Thoracic aorta (tissue), 2 donors: ENCODE data around the gene CPNE9. TPM values are rescaled to one million over a fixed set of nuclear protein-coding genes. Genes with fewer than 3 reads are reported as not detected.
A peak's percentile ranks its signal among the peaks of the same experiment; 100 is the strongest.

Experiments
- ATAC-seq: fragments of 150-250 bp; one replicate; pipeline ENCODE4 v1.8.0; 2017; ENCODE audit warnings: low read depth; ENCODE audit not compliant: insufficient number of reproducible peaks, low FRiP score
- DNase-seq: peaks from one replicate; pipeline ENCODE4 v3.0.0-alpha.2; 2020; ENCODE audit warnings: low spot score
- H3K27ac ChIP-seq, 2 donors: fragments of 200-600 bp; sonication (generic); 1 replicate in 1 of 2; 2 replicates in 1 of 2; pipeline ENCODE4 v1.5.1; 2016; ENCODE audit warnings: mild to moderate bottlenecking in 2 of 2, moderate library complexity in 2 of 2
- H3K27me3 ChIP-seq: fragments of 200-600 bp; sonication (generic); replicated peaks from 2 replicates; pipeline ENCODE4 v1.6.0; 2016; ENCODE audit warnings: mild to moderate bottlenecking; ENCODE audit not compliant: insufficient read depth
- H3K36me3 ChIP-seq: fragments of 200-600 bp; sonication (generic); one replicate; pipeline ENCODE4 v1.5.1; 2016
- H3K4me1 ChIP-seq, 2 donors: fragments of 200-600 bp; sonication (generic); 1 replicate in 1 of 2; 2 replicates in 1 of 2; pipeline versions ENCODE4 v1.5.1 to v1.6.0; 2016; ENCODE audit warnings: low read depth in 2 of 2, mild to moderate bottlenecking in 1 of 2; ENCODE audit not compliant: control insufficient read depth in 1 of 2
- H3K4me3 ChIP-seq: fragments of 200-600 bp; sonication (generic); 2 replicates; pipeline ENCODE4 v1.5.1; 2016; ENCODE audit warnings: mild to moderate bottlenecking
- H3K9me3 ChIP-seq: fragments of 200-600 bp; sonication (generic); 2 replicates; pipeline ENCODE4 v1.5.1; 2016
- CTCF ChIP-seq: fragments of 200-600 bp; sonication (generic); IDR thresholded peaks from one replicate; pipeline ENCODE4 v1.5.1; 2019; ENCODE audit warnings: antibody characterized with exemption
- total RNA-seq, 2 donors: library from RNA; depleted of rRNA; stranded (reverse); fragments of >200 nt; gene quantifications; one replicate each; pipeline versions ENCODE4 v1.1.0 to v1.2.3, GENCODE V29; 2016

Gene CPNE9
- total RNA-seq, 2 donors from 2014 or later, result not detected

GRCh38 chr3:9715136-9715535 lies 11.5 kb downstream of the CPNE9 start:
- Histone ChIP-seq H3K4me3 (no peak overlapping the region), H3K9me3 (no peaks in the 10 kb centered on the region), H3K27me3 (no peaks in the 10 kb centered on the region), H3K27ac (peak overlapping the region; percentile 46 to 74), H3K36me3 (no peaks in the 10 kb centered on the region), H3K4me1 (peaks cover 3 to 10% of the 10 kb centered on the region in 2 donors)
- no peak for TF ChIP-seq CTCF
- ATAC-seq (no peak), DNase-seq (no peak)

GRCh38 chr3:9715764-9716437 lies 12.3 kb downstream of the CPNE9 start:
- Histone ChIP-seq H3K4me1 (peaks cover 3 to 10% of the 10 kb centered on the region in 2 donors), H3K4me3 (no peak overlapping the region), H3K27me3 (no peaks in the 10 kb centered on the region), H3K27ac (peak overlapping the region; percentile 24 to 74), H3K36me3 (no peaks in the 10 kb centered on the region), H3K9me3 (no peaks in the 10 kb centered on the region)
- peak; percentile 72 for DNase-seq
- peak; percentile 76 for TF ChIP-seq CTCF
- ATAC-seq, result peak; percentile 98

GRCh38 chr3:9716801-9717555 lies 13.3 kb downstream of the CPNE9 start:
- H3K4me3 ChIP-seq, result no peak overlapping the region
- ATAC-seq (no peak), DNase-seq (no peak)
- peak overlapping the region in 1 of 2 donors; percentile 24 for H3K27ac ChIP-seq
- H3K36me3 ChIP-seq, result no peaks in the 10 kb centered on the region
- no peaks in the 10 kb centered on the region for H3K9me3 ChIP-seq
- peaks cover 3 to 10% of the 10 kb centered on the region in 2 donors for H3K4me1 ChIP-seq
- no peak for TF ChIP-seq CTCF
- no peaks in the 10 kb centered on the region for H3K27me3 ChIP-seq

- no peak for ATAC-seq
- no peaks in the 10 kb centered on the region for H3K27me3 ChIP-seq
- H3K4me1 ChIP-seq, result peaks cover 3 to 10% of the 10 kb centered on the region in 2 donors
- no peak for TF ChIP-seq CTCF
- no peak overlapping the region for H3K27ac ChIP-seq
- no peaks in the 10 kb centered on the region for H3K9me3 ChIP-seq
- H3K4me3 ChIP-seq, result no peak overlapping the region
- no peak for DNase-seq
- no peaks in the 10 kb centered on the region for H3K36me3 ChIP-seq
Observed at GRCh38 chr3:9717563-9717962, 13.9 kb downstream of the CPNE9 start.

- DNase-seq (no peak), ATAC-seq (no peak)
- Histone ChIP-seq H3K4me3 (no peak overlapping the region), H3K4me1 (peaks cover 3 to 10% of the 10 kb centered on the region in 2 donors), H3K36me3 (no peaks in the 10 kb centered on the region), H3K27ac (no peak overlapping the region), H3K9me3 (no peaks in the 10 kb centered on the region), H3K27me3 (no peaks in the 10 kb centered on the region)
- no peak for TF ChIP-seq CTCF
Observed at GRCh38 chr3:9718118-9718517, 14.5 kb downstream of the CPNE9 start.
